Mesodermal cell (in vitro differentiated cells): ENCODE data around the gene ATN1.
A peak's percentile ranks its signal among the peaks of the same experiment; 100 is the strongest.

Experiments
- H3K27ac ChIP-seq: 2 replicates; pipeline ENCODE4 v1.7.0; 2013; ENCODE audit warnings: mild to moderate bottlenecking, low read depth, low read length, moderate library complexity; ENCODE audit not compliant: severe bottlenecking
- H3K36me3 ChIP-seq: 2 replicates; pipeline ENCODE4 v1.7.1; 2013; ENCODE audit warnings: mild to moderate bottlenecking, low read length, moderate library complexity; ENCODE audit not compliant: control insufficient read depth, insufficient read depth
- H3K4me1 ChIP-seq: one replicate; pipeline ENCODE4 v1.7.1; 2013; ENCODE audit warnings: mild to moderate bottlenecking, low read length; ENCODE audit not compliant: insufficient read depth, control insufficient read depth, poor library complexity, severe bottlenecking
- H3K4me3 ChIP-seq: 2 replicates; pipeline ENCODE4 v1.7.0; 2013; ENCODE audit warnings: low read length, control low read depth, mild to moderate bottlenecking; ENCODE audit not compliant: insufficient read depth, poor library complexity, severe bottlenecking; ENCODE audit errors: extremely low read depth
- H3K9me3 ChIP-seq: 2 replicates; pipeline ENCODE4 v1.7.1; 2013; ENCODE audit warnings: mild to moderate bottlenecking, low read length, moderate library complexity; ENCODE audit not compliant: control insufficient read depth
- WGBS, 2 experiments: methylation state at CpG; one replicate each; pipeline ENCODE4 v1.1.5; 2013; ENCODE audit warnings: missing lambda C conversion rate in 2 of 2; ENCODE audit not compliant: insufficient coverage in 2 of 2; 5-methylcytosine and 5-hydroxymethylcytosine counted together

The ATN1 gene

GRCh38 chr12:6916426-6917200 lies 11.1 kb upstream of the ATN1 start:
- Histone ChIP-seq H3K27ac (no peak overlapping the region), H3K4me3 (no peak overlapping the region), H3K36me3 (peaks cover 31% of the 10 kb centered on the region), H3K9me3 (no peaks in the 10 kb centered on the region), H3K4me1 (peaks cover 21% of the 10 kb centered on the region)
- WGBS, 2 experiments = 85 to 90% methylated on average over 7 to 10 of the region's 11 CpGs

- Histone ChIP-seq H3K4me3 (no peak overlapping the region), H3K36me3 (peaks cover 37% of the 10 kb centered on the region), H3K9me3 (no peaks in the 10 kb centered on the region), H3K27ac (no peak overlapping the region), H3K4me1 (peaks cover 21% of the 10 kb centered on the region)
- 82 to 83% methylated on average over 11 to 14 of the region's 14 CpGs for WGBS, 2 experiments
Measured at GRCh38 chr12:6917491-6918231, 10.1 kb upstream of the ATN1 start.

GRCh38 chr12:6919588-6919987 lies 8.2 kb upstream of the ATN1 start:
- H3K36me3 ChIP-seq = peaks cover 43% of the 10 kb centered on the region
- H3K9me3 ChIP-seq = no peaks in the 10 kb centered on the region
- peaks cover 25% of the 10 kb centered on the region for H3K4me1 ChIP-seq
- 84% methylated on average over 6 to 7 of the region's 7 CpGs for WGBS, 2 experiments
- no peak overlapping the region for H3K27ac ChIP-seq
- H3K4me3 ChIP-seq = no peak overlapping the region

- Histone ChIP-seq H3K4me1 (peaks cover 29% of the 10 kb centered on the region), H3K36me3 (peaks cover 39% of the 10 kb centered on the region), H3K9me3 (no peaks in the 10 kb centered on the region), H3K27ac (no peak overlapping the region), H3K4me3 (no peak overlapping the region)
- WGBS, 2 experiments = 91 to 97% methylated on average over 6 to 7 of the region's 7 CpGs
Measured at GRCh38 chr12:6921539-6921938, 6.2 kb upstream of the ATN1 start.

- Histone ChIP-seq H3K4me3 (no peak overlapping the region), H3K36me3 (peaks cover 32% of the 10 kb centered on the region), H3K4me1 (peaks cover 29% of the 10 kb centered on the region), H3K27ac (no peak overlapping the region), H3K9me3 (no peaks in the 10 kb centered on the region)
- WGBS, 2 experiments = 93 to 99% methylated on average over 9 of the region's 9 CpGs
Measured at GRCh38 chr12:6921996-6922946, 5.5 kb upstream of the ATN1 start.

GRCh38 chr12:6923003-6923732 lies 4.6 kb upstream of the ATN1 start:
- peaks cover 25% of the 10 kb centered on the region for H3K4me1 ChIP-seq
- no peak overlapping the region for H3K27ac ChIP-seq
- H3K36me3 ChIP-seq = peaks cover 27% of the 10 kb centered on the region
- no peaks in the 10 kb centered on the region for H3K9me3 ChIP-seq
- 85 to 93% methylated on average over 2 to 3 of the region's 10 CpGs for WGBS, 2 experiments
- H3K4me3 ChIP-seq = no peak overlapping the region

- Histone ChIP-seq H3K36me3 (peaks cover 27% of the 10 kb centered on the region), H3K9me3 (no peaks in the 10 kb centered on the region), H3K4me3 (no peak overlapping the region), H3K4me1 (peaks cover 25% of the 10 kb centered on the region), H3K27ac (no peak overlapping the region)
- WGBS, 2 experiments = 64 to 92% methylated on average over 3 to 6 of the region's 6 CpGs
Measured at GRCh38 chr12:6923851-6924250, 3.9 kb upstream of the ATN1 start.

- Histone ChIP-seq H3K4me3 (no peak overlapping the region), H3K4me1 (peaks cover 36% of the 10 kb centered on the region), H3K9me3 (no peaks in the 10 kb centered on the region), H3K27ac (peak overlapping the region; percentile 94), H3K36me3 (peaks cover 26% of the 10 kb centered on the region)
- 0 to 47% methylated on average over 1 of the region's 1 CpG for WGBS, 2 experiments
Measured at GRCh38 chr12:6925239-6925539, 2.6 kb upstream of the ATN1 start.

- Histone ChIP-seq H3K27ac (peak overlapping the region; percentile 94), H3K36me3 (peaks cover 27% of the 10 kb centered on the region), H3K4me3 (peak overlapping the region; percentile 36), H3K9me3 (no peaks in the 10 kb centered on the region), H3K4me1 (peaks cover 38% of the 10 kb centered on the region)
- 0 to 2% methylated on average over 6 to 8 of the region's 8 CpGs for WGBS, 2 experiments
Measured at GRCh38 chr12:6925540-6926279, 2.0 kb upstream of the ATN1 start.
